CD8-positive, alpha-beta memory T cell (primary cell): ENCODE measurements around the gene KPNB1. TPM values are rescaled to one million over a fixed set of nuclear protein-coding genes. Genes with fewer than 3 reads are reported as not detected.

Source experiments
- CTCF ChIA-PET: fragments of 350-600 bp; sonication (Branson Sonifier 250); formaldehyde crosslinking; loops from one replicate; lab custom pipeline; 2021; ENCODE audit warnings: antibody characterized with exemption; lab: Charles Lee
- POLR2A ChIA-PET: fragments of 350-600 bp; sonication (Branson Sonifier 250); formaldehyde crosslinking; loops from one replicate; lab custom pipeline; 2021; ENCODE audit warnings: antibody characterized with exemption; lab: Charles Lee
- DNase-seq, 5 donors: peaks; one replicate each; pipeline versions ENCODE4 v3.0.0 to v3.0.0-alpha.2; 2020 to 2022; ENCODE audit warnings: mixed read lengths in 1 of 5
- H3K27ac ChIP-seq: one replicate; pipeline ENCODE4 v1.7.0; 2013; ENCODE audit warnings: low read depth, mild to moderate bottlenecking, low read length, moderate library complexity
- H3K27me3 ChIP-seq: 2 replicates; pipeline ENCODE4 v1.7.0; 2013; ENCODE audit warnings: low read length, mild to moderate bottlenecking; ENCODE audit not compliant: insufficient read depth, poor library complexity, severe bottlenecking
- H3K36me3 ChIP-seq: 2 replicates; pipeline ENCODE4 v1.7.0; 2013; ENCODE audit warnings: mild to moderate bottlenecking, low read length, moderate library complexity; ENCODE audit not compliant: insufficient read depth
- H3K4me1 ChIP-seq: 2 replicates; pipeline ENCODE4 v1.7.0; 2013; ENCODE audit warnings: mild to moderate bottlenecking, low read length, moderate library complexity; ENCODE audit not compliant: insufficient read depth
- H3K4me3 ChIP-seq: 2 replicates; pipeline ENCODE4 v1.7.0; 2013; ENCODE audit warnings: mild to moderate bottlenecking, low read length
- H3K9me3 ChIP-seq: 2 replicates; pipeline ENCODE4 v1.7.0; 2013; ENCODE audit warnings: mild to moderate bottlenecking, low read length
- H3K27ac Mint-ChIP-seq, 8 donors: one replicate each; pipeline ENCODE4 v1.8.0; 2020 to 2021; ENCODE audit warnings: mixed read lengths in 8 of 8, mild to moderate bottlenecking in 6 of 8, inconsistent platforms in 3 of 8, moderate library complexity in 3 of 8
- H3K27me3 Mint-ChIP-seq, 2 donors: one replicate each; pipeline ENCODE4 v1.8.0; 2020 to 2021; ENCODE audit warnings: mixed read lengths in 2 of 2, mild to moderate bottlenecking in 1 of 2, moderate library complexity in 1 of 2
- H3K36me3 Mint-ChIP-seq, 3 donors: one replicate each; pipeline ENCODE4 v1.8.0; 2020 to 2021; ENCODE audit warnings: mixed read lengths in 3 of 3, inconsistent platforms in 1 of 3, mild to moderate bottlenecking in 1 of 3
- H3K4me1 Mint-ChIP-seq, 3 donors: one replicate each; pipeline ENCODE4 v1.8.0; 2020 to 2021; ENCODE audit warnings: mixed read lengths in 3 of 3, inconsistent platforms in 1 of 3, mild to moderate bottlenecking in 1 of 3
- H3K4me3 Mint-ChIP-seq, 7 donors: one replicate each; pipeline ENCODE4 v1.8.0; 2020 to 2021; ENCODE audit warnings: mixed read lengths in 7 of 7, mild to moderate bottlenecking in 6 of 7, moderate library complexity in 4 of 7, inconsistent platforms in 2 of 7
- H3K9me3 Mint-ChIP-seq, 5 donors: one replicate each; pipeline ENCODE4 v1.8.0; 2020 to 2022; ENCODE audit warnings: mixed read lengths in 5 of 5, mild to moderate bottlenecking in 3 of 5, moderate library complexity in 2 of 5, inconsistent platforms in 1 of 5
- polyA plus RNA-seq: library from polyadenylated mRNA; unstranded; fragments of 300-500 nt; fragmentation: Illumina TruSeq; gene quantifications from one replicate; pipeline ENCODE4 v1.2.3, GENCODE V29; 2021
- total RNA-seq, 2 experiments: library from RNA; stranded (reverse); gene quantifications; one replicate each; pipeline ENCODE4 v1.2.3, GENCODE V29; 2021

The KPNB1 gene
- total and polyA plus RNA-seq, 3 experiments from 2014 or later, result 35.9 to 915 (median 907) TPM

DNA sequence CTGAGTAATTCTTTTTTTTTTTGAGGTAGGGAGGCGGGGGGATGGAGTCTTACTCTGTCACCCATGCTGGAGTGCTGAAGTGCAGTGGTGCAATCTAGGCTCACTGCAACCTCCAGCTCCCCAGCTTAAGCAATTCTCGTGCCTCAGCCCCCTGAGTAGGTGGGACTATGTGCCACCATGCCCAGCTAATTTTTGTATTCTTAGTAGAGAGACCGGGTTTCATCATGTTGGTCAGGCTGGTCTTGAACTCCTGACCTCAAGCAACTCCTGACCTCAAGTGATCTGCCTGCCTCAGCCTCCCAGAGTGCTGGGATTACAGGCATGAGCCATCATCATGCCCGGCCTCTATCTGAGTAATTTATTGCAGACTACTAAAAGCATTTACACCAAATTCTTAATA lies 19.4 kb downstream of the KPNB1 start:
- Histone ChIP-seq H3K27me3 (no peaks in the 10 kb centered on the region), H3K27ac (no peak overlapping the region), H3K4me3 (no peak overlapping the region), H3K9me3 (no peaks in the 10 kb centered on the region), H3K4me1 (peaks cover 6% of the 10 kb centered on the region), H3K36me3 (peaks cover 77% of the 10 kb centered on the region)
- ChIA-PET CTCF (no interaction called here), POLR2A (interaction anchor here (0.8 to 1.2 kb wide), 2 partner anchors 19 to 35 kb away, joined by 3 to 6 read pairs; partner anchors contain the start of gene KPNB1)
- Mint-ChIP-seq H3K27me3 (no peaks in the 10 kb centered on the region), H3K27ac (no peak overlapping the region), H3K36me3 (peaks cover 24 to 90% (median 26%) of the 10 kb centered on the region in 3 donors), H3K9me3 (no peaks in the 10 kb centered on the region), H3K4me1 (peaks cover 16 to 29% (median 18%) of the 10 kb centered on the region in 3 donors), H3K4me3 (no peak overlapping the region)
- DNase-seq, result no peak

DNA sequence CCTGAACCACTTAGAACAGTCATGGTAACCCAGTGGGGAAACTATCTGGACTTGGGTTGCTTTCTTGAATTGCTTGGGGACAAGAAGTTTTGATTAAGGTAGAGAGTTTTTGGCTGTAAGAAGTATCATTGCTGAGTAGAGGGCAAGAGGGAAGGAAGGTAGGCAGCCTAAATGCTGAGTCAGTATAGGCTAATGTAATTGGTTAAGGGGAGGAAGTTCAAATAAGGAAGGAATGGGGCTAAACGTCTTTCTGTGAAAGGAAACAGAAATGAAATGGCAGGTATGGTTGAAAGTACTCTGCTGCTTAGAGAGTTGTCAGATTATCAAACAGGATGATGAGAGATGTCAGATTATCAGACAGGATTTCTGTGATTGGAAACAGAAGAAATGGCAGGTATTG lies 20.3 kb downstream of the KPNB1 start:
- no peaks in the 10 kb centered on the region for H3K27me3 Mint-ChIP-seq
- no peaks in the 10 kb centered on the region for H3K27me3 ChIP-seq
- H3K27ac Mint-ChIP-seq, result peak overlapping the region; percentile 7 to 93 (median 66)
- H3K36me3 Mint-ChIP-seq, result peaks cover 26 to 92% (median 28%) of the 10 kb centered on the region in 3 donors
- ChIA-PET POLR2A (no interaction called here), CTCF (interaction anchor here (0.9 kb wide), 1 partner anchor 132 kb away, joined by 3 read pairs; no protein-coding TSS in a partner anchor)
- H3K4me3 ChIP-seq, result no peak overlapping the region
- H3K9me3 ChIP-seq, result no peaks in the 10 kb centered on the region
- H3K4me1 ChIP-seq, result peaks cover 6% of the 10 kb centered on the region
- H3K4me1 Mint-ChIP-seq, result peaks cover 14 to 32% (median 18%) of the 10 kb centered on the region in 3 donors
- no peak for DNase-seq
- H3K27ac ChIP-seq, result no peak overlapping the region
- no peaks in the 10 kb centered on the region for H3K9me3 Mint-ChIP-seq
- H3K4me3 Mint-ChIP-seq, result no peak overlapping the region
- peaks cover 84% of the 10 kb centered on the region for H3K36me3 ChIP-seq

DNA sequence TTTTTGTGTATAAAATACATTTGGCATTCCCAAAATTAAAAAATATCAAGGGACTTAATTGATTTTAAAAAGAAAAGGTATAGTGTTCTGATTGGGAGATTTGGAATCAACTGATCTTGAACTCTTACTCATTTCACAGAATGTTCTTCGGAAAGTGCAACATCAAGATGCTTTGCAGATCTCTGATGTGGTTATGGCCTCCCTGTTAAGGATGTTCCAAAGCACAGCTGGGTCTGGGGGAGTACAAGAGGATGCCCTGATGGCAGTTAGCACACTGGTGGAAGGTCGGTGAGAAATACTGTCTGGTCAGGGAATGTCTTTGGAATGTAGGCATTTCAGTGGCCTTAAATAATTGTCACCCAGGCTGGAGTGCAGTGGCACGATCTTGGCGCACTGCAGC lies 24.8 kb downstream of the KPNB1 start:
- no peaks in the 10 kb centered on the region for H3K9me3 Mint-ChIP-seq
- H3K4me3 Mint-ChIP-seq, result no peak overlapping the region
- Histone ChIP-seq H3K4me1 (peaks cover 6% of the 10 kb centered on the region), H3K27me3 (no peaks in the 10 kb centered on the region), H3K36me3 (peaks cover 89% of the 10 kb centered on the region), H3K9me3 (no peaks in the 10 kb centered on the region), H3K4me3 (no peak overlapping the region), H3K27ac (no peak overlapping the region)
- no peaks in the 10 kb centered on the region for H3K27me3 Mint-ChIP-seq
- H3K4me1 Mint-ChIP-seq, result peaks cover 11 to 38% (median 22%) of the 10 kb centered on the region in 3 donors
- no peak for DNase-seq
- CTCF ChIA-PET, result interaction anchor here (0.6 to 1.5 kb wide), 2 partner anchors 8 to 21 kb away, joined by 3 read pairs; no protein-coding TSS in a partner anchor
- POLR2A ChIA-PET, result interaction anchor here (0.6 to 0.7 kb wide), 2 partner anchors 93 to 137 kb away, joined by 3 to 4 read pairs; no protein-coding TSS in a partner anchor
- peaks cover 38 to 93% (median 41%) of the 10 kb centered on the region in 3 donors for H3K36me3 Mint-ChIP-seq
- H3K27ac Mint-ChIP-seq, result peak overlapping the region in 4 of 8 donors; percentile 45 to 68 (median 52)

DNA sequence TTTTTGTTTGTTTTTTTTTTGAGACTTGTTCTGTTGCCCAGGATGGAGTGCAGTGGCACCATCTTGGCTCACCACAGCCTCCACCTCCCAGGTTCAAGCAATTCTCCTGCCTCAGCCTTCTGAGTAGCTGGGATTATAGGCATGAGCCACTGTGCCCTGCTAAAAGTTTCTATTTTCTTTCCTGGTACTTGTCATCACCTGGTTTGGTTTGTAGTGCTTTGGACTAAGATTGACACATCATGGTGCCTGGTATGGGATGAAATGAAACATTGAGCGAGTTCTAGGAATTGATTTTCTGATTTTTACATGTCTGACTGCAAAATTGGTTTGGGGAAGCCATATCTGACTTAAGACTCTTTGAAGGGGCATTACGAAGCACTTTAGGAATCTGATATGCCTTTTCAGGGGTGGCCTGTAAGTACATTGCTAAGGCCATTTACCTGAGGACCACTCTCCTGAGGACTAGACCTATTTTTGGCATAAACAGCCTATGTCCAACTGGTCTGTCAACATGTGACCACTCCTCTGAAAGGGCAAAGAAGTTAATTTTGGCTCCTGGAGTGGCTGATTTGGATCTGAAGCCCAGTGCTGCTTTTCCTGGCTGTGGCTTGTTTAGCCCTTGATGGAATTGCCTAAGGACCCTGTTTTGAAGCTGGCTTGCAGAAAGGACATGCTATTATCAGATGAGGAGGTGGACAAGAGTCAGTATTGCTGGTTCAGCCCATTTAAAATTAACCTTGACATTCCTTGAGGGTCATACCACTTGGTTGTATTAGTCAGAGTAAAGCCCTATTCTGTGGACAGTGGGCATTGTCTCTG lies 25.9 kb downstream of the KPNB1 start:
- POLR2A ChIA-PET, result interaction anchor here (0.7 to 1.0 kb wide), 2 partner anchors 9 to 92 kb away, joined by 4 read pairs; no protein-coding TSS in a partner anchor
- no peak overlapping the region for H3K4me3 Mint-ChIP-seq
- peaks cover 37 to 92% (median 42%) of the 10 kb centered on the region in 3 donors for H3K36me3 Mint-ChIP-seq
- CTCF ChIA-PET, result interaction anchor here (0.6 to 4.5 kb wide), 2 partner anchors 11 to 22 kb away, joined by 3 to 30 read pairs; no protein-coding TSS in a partner anchor
- H3K27me3 ChIP-seq, result no peaks in the 10 kb centered on the region
- H3K9me3 Mint-ChIP-seq, result no peaks in the 10 kb centered on the region
- H3K36me3 ChIP-seq, result peaks cover 87% of the 10 kb centered on the region
- no peaks in the 10 kb centered on the region for H3K27me3 Mint-ChIP-seq
- DNase-seq, result no peak
- peak overlapping the region in 7 of 8 donors; percentile 28 to 82 (median 66) for H3K27ac Mint-ChIP-seq
- H3K4me1 ChIP-seq, result no peaks in the 10 kb centered on the region
- H3K27ac ChIP-seq, result no peak overlapping the region
- H3K4me1 Mint-ChIP-seq, result peaks cover 2 to 27% (median 12%) of the 10 kb centered on the region in 3 donors
- H3K9me3 ChIP-seq, result no peaks in the 10 kb centered on the region
- H3K4me3 ChIP-seq, result no peak overlapping the region

DNA sequence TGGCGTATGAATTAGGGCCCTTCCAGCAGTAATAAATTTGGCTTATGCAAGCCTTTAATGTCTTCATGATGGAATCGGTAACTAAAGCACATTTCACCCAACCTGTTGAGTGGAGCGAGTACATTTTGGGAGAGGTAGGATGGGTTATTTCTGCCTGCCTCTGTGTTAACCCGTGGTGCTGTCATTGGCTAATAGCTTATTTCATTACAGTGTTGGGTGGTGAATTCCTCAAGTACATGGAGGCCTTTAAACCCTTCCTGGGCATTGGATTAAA lies 26.4 kb downstream of the KPNB1 start:
- peaks cover 83% of the 10 kb centered on the region for H3K36me3 ChIP-seq
- ChIA-PET CTCF (interaction anchor here (0.7 to 4.5 kb wide), 2 partner anchors 11 to 143 kb away, joined by 4 to 30 read pairs; no protein-coding TSS in a partner anchor), POLR2A (interaction anchor here (1.0 kb wide), 1 partner anchor 9 kb away, joined by 4 read pairs; no protein-coding TSS in a partner anchor)
- Mint-ChIP-seq H3K9me3 (no peaks in the 10 kb centered on the region), H3K4me3 (no peak overlapping the region), H3K27ac (peak overlapping the region in 1 of 8 donors; percentile 71), H3K4me1 (peaks cover 2 to 26% (median 12%) of the 10 kb centered on the region in 3 donors), H3K27me3 (no peaks in the 10 kb centered on the region), H3K36me3 (peaks cover 39 to 92% (median 44%) of the 10 kb centered on the region in 3 donors)
- H3K27ac ChIP-seq, result no peak overlapping the region
- DNase-seq, result no peak
- no peak overlapping the region for H3K4me3 ChIP-seq
- H3K9me3 ChIP-seq, result no peaks in the 10 kb centered on the region
- H3K4me1 ChIP-seq, result no peaks in the 10 kb centered on the region
- H3K27me3 ChIP-seq, result no peaks in the 10 kb centered on the region

DNA sequence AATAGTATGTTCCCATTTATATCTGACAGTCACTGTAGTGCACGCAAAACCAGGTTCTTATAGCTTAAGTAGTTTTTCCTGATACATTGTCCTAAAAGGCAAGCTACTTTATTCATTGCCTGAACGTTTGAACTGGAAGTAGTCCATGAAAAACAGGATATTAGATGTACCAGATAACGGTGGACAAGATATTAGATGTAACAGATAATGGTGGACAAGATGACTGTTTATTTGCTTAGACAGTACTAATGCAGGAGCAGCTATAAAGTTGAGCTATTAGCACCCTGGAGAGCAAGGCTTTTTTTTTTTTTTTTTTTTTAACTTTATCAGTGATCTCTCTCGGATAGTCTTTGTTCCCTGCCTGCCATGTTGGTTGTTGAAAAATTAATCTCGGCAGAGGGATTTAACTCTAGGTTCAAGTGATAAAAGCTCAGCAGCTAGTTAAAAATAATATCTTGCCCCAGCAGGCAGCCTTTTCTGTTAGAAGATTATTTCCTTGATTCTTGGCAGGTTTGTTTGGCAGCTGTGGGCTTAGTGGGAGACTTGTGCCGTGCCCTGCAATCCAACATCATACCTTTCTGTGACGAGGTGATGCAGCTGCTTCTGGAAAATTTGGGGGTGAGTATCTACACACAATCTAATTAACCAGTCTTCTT lies 26.9 kb downstream of the KPNB1 start:
- peak overlapping the region in 2 of 8 donors; percentile 54 to 71 for H3K27ac Mint-ChIP-seq
- H3K9me3 Mint-ChIP-seq, result no peaks in the 10 kb centered on the region
- POLR2A ChIA-PET, result interaction anchor here (1.0 kb wide), 1 partner anchor 10 kb away, joined by 4 read pairs; no protein-coding TSS in a partner anchor

DNA sequence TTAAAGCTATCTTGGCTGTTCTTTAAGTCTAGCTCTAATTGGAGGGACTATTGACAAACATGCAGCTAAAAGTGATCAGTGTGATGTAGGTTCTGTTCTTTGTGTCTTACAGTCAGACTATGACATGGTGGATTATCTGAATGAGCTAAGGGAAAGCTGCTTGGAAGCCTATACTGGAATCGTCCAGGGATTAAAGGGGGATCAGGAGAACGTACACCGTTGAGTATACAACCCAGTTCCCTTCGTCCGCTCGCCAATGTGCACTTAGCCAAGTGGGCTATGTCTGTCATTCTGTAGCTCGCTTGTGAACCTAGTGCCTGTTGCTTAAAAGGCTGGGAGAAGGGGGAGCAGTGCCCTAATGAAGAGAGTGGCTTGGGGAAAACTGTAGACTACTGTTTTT lies 28.5 kb downstream of the KPNB1 start:
- no peaks in the 10 kb centered on the region for H3K4me1 ChIP-seq
- H3K36me3 ChIP-seq, result peaks cover 81% of the 10 kb centered on the region
- H3K27ac Mint-ChIP-seq, result no peak overlapping the region
- ChIA-PET CTCF (interaction anchor here (0.6 to 4.5 kb wide), 10 partner anchors 9 to 293 kb away, joined by 3 to 30 read pairs (median 4); partner anchors contain the start of genes CDK5RAP3 and TBX21), POLR2A (interaction anchor here (0.6 kb wide), 1 partner anchor 22 kb away, joined by 4 read pairs; no protein-coding TSS in a partner anchor)
- H3K36me3 Mint-ChIP-seq, result peaks cover 44 to 89% (median 48%) of the 10 kb centered on the region in 3 donors
- H3K27me3 ChIP-seq, result no peaks in the 10 kb centered on the region
- H3K9me3 ChIP-seq, result no peaks in the 10 kb centered on the region
- H3K4me3 Mint-ChIP-seq, result no peak overlapping the region
- no peak overlapping the region for H3K4me3 ChIP-seq
- no peak for DNase-seq
- H3K4me1 Mint-ChIP-seq, result peaks cover 2 to 22% (median 12%) of the 10 kb centered on the region in 3 donors
- no peaks in the 10 kb centered on the region for H3K9me3 Mint-ChIP-seq
- no peaks in the 10 kb centered on the region for H3K27me3 Mint-ChIP-seq
- H3K27ac ChIP-seq, result no peak overlapping the region

More for the DNA sequence above, 26.9 kb downstream of the KPNB1 start:
- Histone ChIP-seq H3K27me3 (no peaks in the 10 kb centered on the region), H3K27ac (no peak overlapping the region), H3K4me3 (no peak overlapping the region), H3K36me3 (peaks cover 83% of the 10 kb centered on the region), H3K4me1 (no peaks in the 10 kb centered on the region), H3K9me3 (no peaks in the 10 kb centered on the region)
- Mint-ChIP-seq H3K4me3 (no peak overlapping the region), H3K27me3 (no peaks in the 10 kb centered on the region), H3K4me1 (peaks cover 2 to 26% (median 12%) of the 10 kb centered on the region in 3 donors), H3K36me3 (peaks cover 39 to 89% (median 44%) of the 10 kb centered on the region in 3 donors)
- CTCF ChIA-PET, result interaction anchor here (0.7 to 4.5 kb wide), 3 partner anchors 12 to 294 kb away, joined by 4 to 30 read pairs (median 4); partner anchors contain the start of gene CDK5RAP3
- no peak for DNase-seq
